DND-41 (cell line): ENCODE measurements around the gene TYR.
"Not testable (repeated sequence)": the region's sequence is repeated elsewhere in the genome, so short reads cannot be mapped to it uniquely, and the experiment has no call there.

ENCODE experiments used
- EZH2 ChIP-seq: IDR thresholded peaks from 3 replicates; pipeline ENCODE4 v1.6.1; 2012; ENCODE audit warnings: borderline replicate concordance, low read depth, mild to moderate bottlenecking, moderate library complexity, low read length, inconsistent platforms; ENCODE audit not compliant: severe bottlenecking
- TF ChIP-seq, protein P1 (sequence below): IDR thresholded peaks from 2 replicates; pipeline ENCODE4 v1.5.1; 2012; ENCODE audit warnings: borderline replicate concordance, low read length, moderate library complexity, mild to moderate bottlenecking; ENCODE audit not compliant: poor library complexity, severe bottlenecking; ENCODE audit errors: extremely low read depth

- TF ChIP-seq, protein P1, sequence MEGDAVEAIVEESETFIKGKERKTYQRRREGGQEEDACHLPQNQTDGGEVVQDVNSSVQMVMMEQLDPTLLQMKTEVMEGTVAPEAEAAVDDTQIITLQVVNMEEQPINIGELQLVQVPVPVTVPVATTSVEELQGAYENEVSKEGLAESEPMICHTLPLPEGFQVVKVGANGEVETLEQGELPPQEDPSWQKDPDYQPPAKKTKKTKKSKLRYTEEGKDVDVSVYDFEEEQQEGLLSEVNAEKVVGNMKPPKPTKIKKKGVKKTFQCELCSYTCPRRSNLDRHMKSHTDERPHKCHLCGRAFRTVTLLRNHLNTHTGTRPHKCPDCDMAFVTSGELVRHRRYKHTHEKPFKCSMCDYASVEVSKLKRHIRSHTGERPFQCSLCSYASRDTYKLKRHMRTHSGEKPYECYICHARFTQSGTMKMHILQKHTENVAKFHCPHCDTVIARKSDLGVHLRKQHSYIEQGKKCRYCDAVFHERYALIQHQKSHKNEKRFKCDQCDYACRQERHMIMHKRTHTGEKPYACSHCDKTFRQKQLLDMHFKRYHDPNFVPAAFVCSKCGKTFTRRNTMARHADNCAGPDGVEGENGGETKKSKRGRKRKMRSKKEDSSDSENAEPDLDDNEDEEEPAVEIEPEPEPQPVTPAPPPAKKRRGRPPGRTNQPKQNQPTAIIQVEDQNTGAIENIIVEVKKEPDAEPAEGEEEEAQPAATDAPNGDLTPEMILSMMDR = not testable (repeated sequence)
- not testable (repeated sequence) for TF ChIP-seq EZH2
These were observed 95.5 kb downstream of the TYR start for GRCh38 chr11:89273220-89273619.
